Fibroblast of skin of left biceps (primary cell): ENCODE results near the gene DLG1.
A peak's percentile ranks its signal among the peaks of the same experiment; 100 is the strongest.

Source experiments
- DNase-seq, 2 experiments: peaks; one replicate each; pipeline ENCODE4 v3.0.0-alpha.2; 2013; ENCODE audit warnings: low read depth in 2 of 2

Gene DLG1

DNA sequence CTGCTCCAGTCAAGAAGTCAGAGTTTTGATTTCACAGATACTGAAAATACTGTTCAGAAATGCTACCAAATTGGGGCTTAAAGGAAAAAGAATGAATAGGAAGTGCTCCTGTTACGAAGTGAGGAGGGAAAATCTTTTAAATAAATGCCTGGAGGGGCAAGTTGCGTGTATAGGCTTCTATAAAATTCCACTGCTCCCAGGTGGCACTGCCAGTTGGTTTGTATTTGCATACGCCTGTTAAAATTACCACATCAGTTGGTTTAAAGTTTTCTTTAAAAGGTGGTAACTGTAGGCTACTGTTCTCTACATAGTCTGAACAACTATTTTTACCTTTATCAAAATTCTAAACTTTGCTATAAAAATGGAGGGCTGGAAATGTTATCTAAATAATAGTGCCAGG, 123.5 kb downstream of the DLG1 start:
- no peak for DNase-seq

DNA sequence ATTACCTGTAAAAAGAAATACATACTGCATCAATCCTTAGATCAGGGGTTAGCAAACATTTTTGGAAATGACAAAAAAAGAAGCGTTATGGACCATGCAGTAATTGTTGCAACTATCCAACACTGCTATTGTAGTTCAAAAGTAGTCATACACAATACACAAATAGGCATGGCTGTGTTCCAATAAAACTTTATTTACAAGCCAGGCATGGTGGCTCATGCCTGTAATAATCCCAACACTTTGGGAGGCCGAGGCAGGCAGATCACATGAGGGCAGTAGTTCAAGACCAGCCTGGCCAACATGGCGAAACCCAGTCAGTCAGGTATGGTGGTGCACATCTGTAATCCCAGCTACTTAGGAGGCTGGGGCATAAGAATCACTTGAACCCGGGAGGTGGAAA, 124.8 kb downstream of the DLG1 start:
- no peak for DNase-seq

DNA sequence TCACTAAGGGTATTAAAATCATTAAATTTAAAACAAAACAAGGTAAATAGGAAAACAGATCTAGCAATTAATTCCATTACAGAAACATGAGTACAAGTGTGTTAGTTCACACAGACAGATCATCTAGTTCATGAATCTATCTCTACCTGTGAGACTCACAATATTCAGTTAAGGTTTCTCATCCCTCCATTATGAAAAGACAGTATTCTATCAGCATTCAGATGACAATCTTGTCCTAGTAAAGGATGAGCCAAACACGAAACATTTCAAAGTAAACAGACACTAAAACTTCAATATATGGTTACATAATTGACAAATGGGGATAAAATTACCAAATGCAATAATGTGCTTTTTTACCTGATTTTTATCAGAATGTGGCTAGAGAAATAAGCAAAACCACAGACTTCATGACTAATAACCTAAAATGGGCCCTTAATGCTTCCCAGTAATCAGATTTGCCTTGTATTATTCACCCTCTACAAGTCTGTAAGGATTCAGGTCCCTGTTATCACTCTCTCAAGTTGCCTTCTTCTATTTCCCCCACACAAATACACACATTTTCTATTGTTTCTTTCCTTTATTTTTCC, 126.8 kb downstream of the DLG1 start:
- DNase-seq = peak in 1 of 2 experiments; percentile 2

DNA sequence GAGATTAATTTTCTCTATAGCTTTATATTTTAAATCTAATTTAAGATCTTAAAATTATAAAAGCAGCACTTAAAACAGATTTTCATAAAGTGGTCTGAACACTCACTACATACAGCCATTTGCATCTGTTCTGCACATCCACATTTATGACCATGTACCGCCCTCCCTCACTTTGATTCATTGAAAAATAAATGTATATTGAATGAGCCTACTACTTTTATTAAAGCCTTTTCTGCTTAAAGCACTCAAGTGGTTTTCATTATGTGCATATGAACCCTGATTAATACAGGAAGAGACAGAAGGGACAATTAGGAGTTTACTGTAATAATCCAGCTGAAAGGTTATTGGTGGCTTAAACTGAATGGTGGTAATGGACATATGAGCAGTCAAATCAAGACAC, 129.4 kb downstream of the DLG1 start:
- no peak for DNase-seq

DNA sequence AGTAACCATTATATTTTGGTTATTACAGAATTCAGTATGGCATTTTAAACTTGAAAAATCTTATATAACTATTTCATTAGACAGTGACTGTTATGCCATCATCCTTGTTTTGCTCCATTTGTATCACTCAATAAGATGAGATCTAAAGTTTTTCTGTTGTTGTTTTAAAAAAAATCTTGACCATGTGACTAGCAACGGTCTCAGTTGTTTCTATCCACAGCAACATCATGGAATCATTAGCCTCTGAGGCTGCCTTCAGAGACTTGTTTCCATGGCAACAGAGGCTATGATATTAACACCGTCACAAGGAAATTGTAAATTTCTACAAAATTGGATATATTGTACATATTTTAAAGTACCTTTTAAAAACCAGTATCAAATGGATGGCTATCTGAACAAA, 129.8 kb downstream of the DLG1 start:
- DNase-seq = peak; percentile 30

DNA sequence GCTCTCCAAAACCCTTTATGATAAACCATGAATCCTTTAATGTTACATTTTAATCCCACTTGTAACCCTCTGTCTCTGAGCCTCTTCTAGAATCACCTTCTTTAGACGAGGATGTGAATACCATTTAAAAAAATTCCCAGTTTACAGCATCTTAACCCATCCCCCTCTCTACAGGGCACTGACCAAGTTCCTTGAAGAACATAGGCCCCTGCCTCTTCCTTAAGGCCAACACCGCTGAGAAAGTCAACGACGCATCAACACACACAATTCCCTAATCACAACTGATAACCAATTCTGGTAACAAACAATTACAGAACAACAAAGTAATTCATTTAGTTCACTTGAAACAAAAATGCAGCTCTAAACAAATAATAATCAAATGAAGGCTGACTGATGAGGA, 130.3 kb downstream of the DLG1 start:
- no peak for DNase-seq

DNA sequence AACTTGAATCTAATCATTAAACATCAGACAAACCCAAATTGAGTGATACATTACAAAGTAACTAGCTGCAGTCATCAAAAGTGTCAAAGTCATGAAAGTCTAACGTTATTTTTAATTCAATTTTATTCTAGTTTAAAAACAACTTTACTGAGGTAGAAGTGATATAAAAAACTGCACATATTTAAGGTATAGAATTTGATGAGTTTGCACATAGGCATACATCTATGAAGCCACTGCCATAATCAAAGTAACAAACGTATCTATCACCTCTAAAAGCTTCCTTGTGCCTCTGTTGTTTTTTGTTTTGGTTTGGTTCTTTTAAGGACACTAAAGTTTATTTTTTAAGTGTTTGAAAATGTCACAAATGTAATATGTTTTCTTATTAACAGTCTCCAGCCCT, 130.9 kb downstream of the DLG1 start:
- no peak for DNase-seq

DNA sequence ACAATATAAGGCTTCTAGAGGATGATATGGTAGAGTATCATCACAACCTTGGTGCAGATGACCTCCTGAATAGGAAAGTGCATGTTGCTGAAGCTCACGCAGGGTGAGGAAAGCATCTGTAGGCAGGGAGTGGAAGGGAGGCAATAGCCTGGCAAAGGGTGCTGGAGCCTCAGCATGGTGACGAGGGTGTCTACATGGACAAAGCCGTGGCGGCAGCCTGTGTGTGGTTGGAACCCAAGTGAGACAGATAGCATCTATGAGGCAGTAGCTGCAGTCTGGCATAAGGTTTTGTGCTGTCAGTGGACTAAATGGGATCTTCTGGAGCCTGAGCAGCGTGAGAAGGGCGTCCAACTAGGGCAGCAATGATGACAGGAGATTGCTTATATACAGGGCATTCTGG, 132.5 kb downstream of the DLG1 start:
- DNase-seq = no peak

DNA sequence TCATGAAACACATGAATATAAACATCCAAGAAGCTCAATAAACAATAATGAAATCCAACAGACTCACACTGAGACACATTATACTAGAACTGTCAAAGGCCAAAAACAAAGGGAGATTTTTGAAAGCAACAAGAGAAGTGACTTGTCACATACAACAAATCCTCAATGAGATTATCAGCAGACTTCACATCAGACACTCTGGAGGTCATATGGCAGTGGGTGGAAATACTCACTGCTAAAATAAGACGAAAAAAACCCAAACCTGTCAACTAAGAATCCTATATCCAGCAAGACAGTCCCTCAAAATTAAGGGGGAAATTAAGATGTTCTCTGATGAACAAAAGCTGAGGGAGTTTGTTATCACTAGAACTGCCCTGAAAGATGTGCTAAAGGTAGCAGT, 143.4 kb downstream of the DLG1 start:
- DNase-seq = no peak

DNA sequence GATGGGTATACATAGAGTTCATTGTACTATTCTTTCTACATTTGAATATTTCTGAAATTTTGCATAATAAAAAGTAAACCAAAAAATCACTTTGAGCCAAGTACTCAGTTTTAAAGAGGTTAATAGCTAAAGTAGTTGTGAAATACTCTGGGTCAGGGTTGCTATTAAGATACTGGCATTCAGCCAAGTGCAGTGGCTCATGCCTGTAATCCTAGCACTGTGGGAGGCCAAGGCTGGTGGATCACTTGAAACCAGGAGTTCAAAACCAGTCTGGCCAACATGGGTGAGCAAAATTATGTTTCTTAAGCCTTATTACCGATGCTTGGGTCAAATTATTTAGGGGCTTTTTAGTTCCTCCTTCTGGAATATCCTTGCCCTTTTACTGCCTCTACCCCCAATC, 146.8 kb downstream of the DLG1 start:
- DNase-seq = peak; percentile 26 to 31

DNA sequence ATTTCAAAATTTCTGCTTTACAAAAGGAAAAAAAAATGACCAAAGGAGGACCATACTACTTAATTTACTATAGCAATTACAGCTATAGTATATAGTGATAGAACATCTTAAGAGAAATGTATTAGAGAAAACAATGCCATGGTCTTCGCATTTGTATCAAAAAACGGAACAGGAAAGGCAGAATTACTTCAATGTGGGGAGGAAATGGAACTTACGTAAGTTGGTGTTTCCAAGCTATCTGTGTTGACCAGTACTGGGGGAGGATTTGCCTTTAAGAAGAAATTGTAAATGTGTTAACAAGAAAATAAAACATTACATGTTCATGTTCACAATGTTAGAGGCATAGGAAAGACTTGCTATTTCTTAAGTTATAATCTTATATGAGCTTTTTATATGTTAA, 148.9 kb downstream of the DLG1 start:
- DNase-seq = no peak

DNA sequence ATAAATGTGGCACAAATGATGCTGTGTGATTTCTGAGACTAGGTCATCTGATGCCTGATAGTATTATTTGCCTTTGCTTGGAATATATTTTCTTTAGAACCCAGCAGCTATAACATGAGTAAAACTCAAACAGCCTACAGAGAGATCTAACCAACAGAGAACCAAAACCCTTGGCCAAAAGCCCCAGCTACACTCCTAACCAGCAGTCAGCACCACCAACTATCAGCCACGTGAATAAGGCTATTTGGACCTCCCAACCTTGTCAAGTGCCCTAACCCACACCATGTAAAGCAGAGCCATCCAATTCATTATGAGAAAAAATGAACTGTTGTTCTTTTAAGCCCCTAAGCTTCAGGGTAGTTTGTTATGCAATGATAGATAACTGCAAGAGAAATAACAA, 154.2 kb downstream of the DLG1 start:
- DNase-seq = no peak

DNA sequence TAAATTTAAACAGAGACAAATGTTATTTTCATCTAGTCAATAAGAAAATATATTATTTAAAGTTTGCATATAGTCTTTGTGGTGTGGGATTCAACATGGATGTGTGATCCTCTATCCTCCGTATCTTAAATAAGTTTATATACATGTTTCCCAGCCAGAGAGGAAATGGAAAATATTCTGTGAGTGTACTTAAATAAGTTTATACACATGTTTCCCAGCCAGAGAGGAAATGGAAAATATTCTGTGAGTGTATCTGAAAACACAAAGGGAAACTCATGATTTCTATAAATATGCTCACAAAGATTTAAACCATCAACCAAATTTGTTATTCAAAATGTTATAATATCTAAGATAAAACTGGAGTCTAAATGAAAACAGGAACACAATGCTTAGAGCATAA, 158.8 kb downstream of the DLG1 start:
- no peak for DNase-seq

DNA sequence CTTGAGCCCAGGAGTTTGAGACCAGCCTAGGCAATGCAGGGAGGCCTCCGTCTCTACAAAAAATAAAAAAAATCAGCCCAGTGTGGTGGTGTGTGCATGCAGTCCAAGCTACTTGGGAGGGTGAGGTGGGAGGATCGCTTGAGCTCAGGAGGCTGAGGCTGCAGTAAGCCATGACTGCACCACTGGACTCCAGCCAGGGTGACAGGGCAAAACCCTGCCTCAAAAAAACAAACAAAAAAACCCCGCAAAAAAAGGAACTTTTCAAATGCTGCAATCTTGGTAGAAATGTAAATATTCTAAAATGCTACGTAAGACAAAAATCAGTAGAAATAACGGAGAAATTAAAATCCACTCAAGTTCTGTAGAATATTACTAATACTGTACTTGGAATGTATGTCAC, 160.7 kb downstream of the DLG1 start:
- DNase-seq = no peak

DNA sequence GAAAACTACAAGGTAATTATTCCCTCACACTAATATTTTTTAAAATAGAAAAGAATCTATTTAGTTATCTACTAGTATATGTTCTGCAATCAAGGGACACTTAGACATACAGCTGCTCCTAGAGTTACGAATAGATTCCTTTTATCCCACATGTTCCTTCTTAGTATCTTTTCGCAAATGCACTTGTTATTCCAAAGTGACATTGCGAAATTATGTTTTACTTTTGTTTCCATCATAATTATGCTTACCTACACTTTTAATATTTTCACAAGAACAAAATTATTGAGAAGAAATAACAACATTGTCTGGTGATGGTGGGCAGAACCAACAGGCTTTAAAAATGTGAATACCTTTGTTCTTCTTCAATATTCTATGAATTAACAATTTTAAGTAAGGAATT, 161.7 kb downstream of the DLG1 start:
- no peak for DNase-seq

DNA sequence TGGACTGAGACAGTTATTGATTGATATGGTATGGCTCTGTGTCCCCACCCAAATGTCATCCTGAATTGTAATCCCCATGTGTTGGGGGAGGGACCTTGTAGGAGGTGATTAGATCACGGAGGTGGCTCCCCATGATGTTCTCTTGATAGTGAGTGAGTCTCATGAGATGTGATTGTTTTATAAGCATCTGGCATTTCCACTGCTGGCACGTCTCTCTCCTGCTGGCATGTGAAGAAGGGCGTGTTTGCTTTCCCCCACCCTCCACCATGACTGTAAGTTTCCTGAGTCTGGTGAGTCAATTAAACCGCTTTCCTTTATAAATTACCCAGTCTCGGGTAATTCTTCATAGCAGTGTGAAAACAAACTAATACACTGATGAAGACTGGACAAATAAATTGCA, 163.2 kb downstream of the DLG1 start:
- DNase-seq = no peak

DNA sequence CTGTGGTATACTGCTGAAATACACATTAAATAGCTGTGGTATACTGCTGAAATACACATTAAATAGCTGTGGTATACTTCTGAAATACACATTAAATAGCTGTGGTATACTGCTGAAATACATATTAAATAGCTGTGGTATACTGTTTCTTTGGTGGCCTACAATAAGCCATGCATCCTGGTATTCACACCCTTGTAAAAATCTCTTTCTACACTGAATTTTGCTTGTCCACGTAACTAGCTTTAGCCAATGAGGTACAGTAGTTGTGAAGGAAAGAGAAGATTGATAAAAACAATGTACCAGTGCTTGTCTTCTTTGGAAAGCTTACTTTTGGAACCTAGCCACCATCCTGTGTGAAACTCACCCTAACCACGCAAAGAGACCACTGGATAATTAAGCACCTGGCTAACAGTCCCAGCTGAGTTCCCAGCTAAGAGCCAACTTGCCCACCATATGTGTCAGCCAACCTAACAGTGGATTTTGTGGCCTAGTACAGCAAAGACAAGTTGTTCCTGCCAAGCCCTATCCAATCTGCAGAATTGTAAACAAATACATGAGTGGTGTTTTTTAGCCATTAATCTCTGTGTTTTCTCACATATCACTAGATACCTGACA, 165.4 kb downstream of the DLG1 start:
- peak; percentile 24 to 27 for DNase-seq

DNA sequence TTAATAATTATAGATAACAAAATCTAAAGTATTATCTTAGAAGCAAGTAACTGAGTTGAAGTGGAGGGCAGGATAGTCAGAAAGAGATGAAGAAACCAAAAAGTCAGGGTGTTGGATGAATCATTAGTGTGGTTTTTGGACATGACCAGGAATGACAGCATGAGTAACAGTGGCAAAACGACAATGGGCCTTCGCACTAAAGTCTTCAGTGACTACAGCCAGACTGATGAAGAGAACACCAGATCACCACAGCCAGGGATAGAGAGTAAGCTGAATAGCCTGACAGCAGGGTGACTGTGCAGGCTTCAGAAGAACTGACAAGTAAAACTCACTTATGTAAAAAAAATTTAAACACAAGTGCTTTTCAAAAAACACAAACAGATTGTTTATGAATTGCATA, 172.8 kb downstream of the DLG1 start:
- DNase-seq = no peak

DNA sequence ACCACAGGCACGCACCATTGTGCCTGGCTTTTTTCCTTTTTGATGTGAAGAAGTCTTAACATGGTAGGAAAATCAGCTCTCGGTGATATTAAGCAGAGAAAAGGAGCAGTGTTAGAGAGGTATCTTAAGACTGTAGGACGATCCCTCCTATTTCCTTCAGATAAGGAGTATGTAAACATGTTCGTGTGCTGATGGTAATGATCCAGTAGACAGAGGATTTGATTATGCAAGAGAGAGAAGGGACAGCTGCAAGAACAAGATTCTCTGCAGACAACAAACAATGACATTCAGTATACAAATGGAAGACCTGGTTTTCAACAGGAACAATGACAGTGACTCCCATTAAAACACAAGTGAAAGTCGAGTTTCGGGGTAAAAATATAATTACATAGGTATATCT, 173.7 kb downstream of the DLG1 start:
- DNase-seq = no peak

DNA sequence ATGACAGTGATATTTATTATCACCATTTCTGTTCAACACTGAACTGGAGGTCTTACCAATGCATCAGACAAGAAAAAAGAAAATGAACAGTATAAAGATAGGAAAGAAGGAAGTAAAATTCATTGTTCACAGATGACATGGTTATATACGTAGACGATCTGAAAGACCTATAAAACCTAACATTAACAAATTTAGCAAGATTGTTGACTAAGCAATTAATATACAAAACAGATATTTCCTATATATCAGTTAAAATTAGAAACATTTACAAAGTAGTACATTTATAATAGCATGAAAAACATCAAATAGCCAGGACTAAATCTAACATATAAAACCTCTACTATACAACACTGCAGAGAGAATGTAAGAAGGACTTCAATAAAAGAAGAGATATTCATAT, 176.0 kb downstream of the DLG1 start:
- no peak for DNase-seq

DNA sequence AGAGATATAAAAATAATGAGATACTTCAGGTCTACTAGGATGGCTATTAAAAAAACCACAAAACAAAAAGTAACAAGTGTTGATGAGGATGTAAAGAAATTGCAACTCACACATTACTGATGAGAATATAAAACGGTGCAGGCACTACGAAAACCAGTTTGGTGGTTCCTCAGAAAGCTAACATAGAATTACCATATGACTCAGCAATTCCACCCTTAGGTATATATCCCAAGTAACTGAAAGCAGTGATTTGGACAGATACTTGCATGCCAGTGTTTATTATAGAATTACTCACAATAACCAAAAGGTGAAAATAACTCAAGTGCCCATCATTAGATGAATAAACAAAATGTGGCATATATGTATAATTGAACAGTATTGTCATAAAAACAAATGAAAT, 181.3 kb downstream of the DLG1 start:
- no peak for DNase-seq

DNA sequence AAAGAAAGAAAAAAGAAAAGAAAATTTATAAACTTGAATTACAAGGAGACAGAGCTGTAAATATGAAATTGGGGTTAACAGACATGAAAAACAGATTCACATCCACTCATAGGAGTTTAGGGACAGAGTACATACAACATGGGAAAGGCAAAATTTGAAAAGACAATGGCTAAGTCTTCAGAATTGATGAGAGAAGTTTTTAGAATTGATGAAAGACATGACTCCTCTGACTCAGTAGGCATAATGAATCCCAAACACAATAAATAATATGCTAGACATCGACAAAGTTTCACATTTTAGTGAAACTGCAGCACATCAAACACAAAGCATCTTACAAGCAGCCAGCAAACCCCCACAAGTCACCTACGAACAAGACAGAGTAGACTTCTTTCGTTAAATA, 184.4 kb downstream of the DLG1 start:
- no peak for DNase-seq

DNA sequence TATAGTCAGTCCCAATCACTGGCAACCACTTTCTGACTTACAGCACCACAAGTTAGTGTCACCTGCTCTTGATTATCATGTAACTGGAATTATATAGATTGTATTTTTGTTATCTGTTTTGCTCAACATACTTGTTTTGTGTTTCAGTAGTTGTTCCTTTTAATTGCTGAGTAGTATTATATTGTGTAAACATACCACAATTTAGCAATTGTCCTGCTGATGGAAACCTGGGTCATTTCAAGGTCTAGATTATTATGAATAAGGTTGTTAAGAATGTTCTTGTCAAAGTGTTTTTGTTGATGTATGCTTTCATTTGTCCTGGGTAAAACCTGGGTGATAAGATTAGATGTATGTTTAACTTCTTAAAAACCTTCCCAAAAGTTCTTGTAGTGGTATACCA, 186.7 kb downstream of the DLG1 start:
- DNase-seq = no peak

DNA sequence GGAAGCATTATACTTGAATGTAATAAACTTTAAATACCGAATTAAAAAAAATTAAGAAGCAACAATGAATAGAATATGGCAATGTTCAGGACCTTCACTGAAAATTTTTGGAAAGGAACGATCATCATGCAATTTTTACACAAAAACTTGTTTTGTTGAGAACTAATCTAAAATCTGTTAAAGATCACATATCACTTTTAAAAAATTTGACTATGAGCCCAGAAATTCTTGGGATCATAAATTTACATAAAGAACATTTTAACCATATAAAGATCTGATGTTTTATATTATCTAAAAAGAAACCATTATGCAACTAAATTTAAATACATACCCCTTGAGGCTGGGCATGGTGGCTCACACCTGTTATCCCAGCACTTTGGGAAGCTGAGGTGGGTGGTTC, 192.6 kb downstream of the DLG1 start:
- no peak for DNase-seq
